Mucosa of rectum (tissue), 2 donors: ENCODE results near the gene ZNF484.
"Not testable (repeated sequence)": the region's sequence is repeated elsewhere in the genome, so short reads cannot be mapped to it uniquely, and the experiment has no call there.

Source experiments
- H3K27ac ChIP-seq, 2 donors: one replicate each; pipeline ENCODE4 v1.7.0; 2013; ENCODE audit warnings: inconsistent platforms in 2 of 2, low read depth in 2 of 2, low read length in 2 of 2
- H3K27me3 ChIP-seq, 2 donors: one replicate each; pipeline ENCODE4 v1.7.0; 2013; ENCODE audit warnings: low read length in 2 of 2; ENCODE audit not compliant: control insufficient read depth in 2 of 2, insufficient read depth in 2 of 2
- H3K36me3 ChIP-seq, 2 donors: one replicate each; pipeline ENCODE4 v1.7.0; 2013; ENCODE audit warnings: low read length in 2 of 2; ENCODE audit not compliant: control insufficient read depth in 2 of 2, insufficient read depth in 2 of 2
- H3K4me1 ChIP-seq, 2 donors: one replicate each; pipeline ENCODE4 v1.7.0; 2013; ENCODE audit warnings: low read length in 2 of 2, mild to moderate bottlenecking in 1 of 2; ENCODE audit not compliant: control insufficient read depth in 2 of 2, insufficient read depth in 2 of 2
- H3K4me3 ChIP-seq, 2 donors: one replicate each; pipeline ENCODE4 v1.7.0; 2013; ENCODE audit warnings: low read length in 2 of 2
- H3K9ac ChIP-seq, 2 donors: one replicate each; pipeline ENCODE4 v1.7.0; 2013; ENCODE audit warnings: low read length in 2 of 2, low read depth in 1 of 2, mild to moderate bottlenecking in 1 of 2
- H3K9me3 ChIP-seq, 2 donors: one replicate each; pipeline ENCODE4 v1.7.0; 2013; ENCODE audit warnings: low read length in 2 of 2; ENCODE audit not compliant: control insufficient read depth in 2 of 2
- donor health status: healthy.
- donor health status: Normal muscosa, but diverticular disease.

ZNF484 gene

GRCh38 chr9:92860867-92861266 is 17.0 kb downstream of the ZNF484 start:
- no peaks in the 10 kb centered on the region for H3K27me3 ChIP-seq
- H3K4me1 ChIP-seq: no peaks in the 10 kb centered on the region
- H3K4me3 ChIP-seq: no peak overlapping the region
- H3K36me3 ChIP-seq: peaks cover 10 to 12% of the 10 kb centered on the region in 2 donors
- H3K9ac ChIP-seq: no peak overlapping the region
- H3K27ac ChIP-seq: no peak overlapping the region
- H3K9me3 ChIP-seq: peaks cover 0 to 4% of the 10 kb centered on the region in 2 donors

GRCh38 chr9:92857236-92857635 is 20.6 kb downstream of the ZNF484 start:
- H3K27me3 ChIP-seq: no peaks in the 10 kb centered on the region
- no peak overlapping the region for H3K4me3 ChIP-seq
- peaks cover 0 to 4% of the 10 kb centered on the region in 2 donors for H3K9me3 ChIP-seq
- H3K4me1 ChIP-seq: no peaks in the 10 kb centered on the region
- H3K27ac ChIP-seq: no peak overlapping the region
- peaks cover 26 to 32% of the 10 kb centered on the region in 2 donors for H3K36me3 ChIP-seq
- H3K9ac ChIP-seq: no peak overlapping the region

- H3K27me3 ChIP-seq: no peaks in the 10 kb centered on the region
- no peaks in the 10 kb centered on the region for H3K9me3 ChIP-seq
- no peak overlapping the region for H3K4me3 ChIP-seq
- H3K27ac ChIP-seq: no peak overlapping the region
- peaks cover 29 to 37% of the 10 kb centered on the region in 2 donors for H3K36me3 ChIP-seq
- H3K9ac ChIP-seq: no peak overlapping the region
- H3K4me1 ChIP-seq: no peaks in the 10 kb centered on the region
These were observed 24.1 kb downstream of the ZNF484 start for GRCh38 chr9:92853716-92854115.

GRCh38 chr9:92850898-92851297 is 26.9 kb downstream of the ZNF484 start:
- Histone ChIP-seq H3K36me3 (peaks cover 42 to 53% of the 10 kb centered on the region in 2 donors), H3K9me3 (peaks cover 24 to 25% of the 10 kb centered on the region in 2 donors), H3K4me1 (no peaks in the 10 kb centered on the region)

GRCh38 chr9:92848740-92849139 is 29.1 kb downstream of the ZNF484 start:
- not testable (repeated sequence) for H3K27ac ChIP-seq, H3K9ac ChIP-seq, H3K4me3 ChIP-seq, H3K27me3 ChIP-seq, H3K4me1 ChIP-seq
- H3K9me3 ChIP-seq: peaks cover 29 to 34% of the 10 kb centered on the region in 2 donors
- H3K36me3 ChIP-seq: peaks cover 36 to 41% of the 10 kb centered on the region in 2 donors

More at GRCh38 chr9:92850898-92851297, 26.9 kb downstream of the ZNF484 start:
- Histone ChIP-seq H3K27ac (no peak overlapping the region), H3K9ac (no peak overlapping the region), H3K27me3 (no peaks in the 10 kb centered on the region), H3K4me3 (no peak overlapping the region)

- H3K36me3 ChIP-seq: peaks cover 27 to 31% of the 10 kb centered on the region in 2 donors
- no peaks in the 10 kb centered on the region for H3K27me3 ChIP-seq
- H3K4me3 ChIP-seq: no peak overlapping the region
- no peaks in the 10 kb centered on the region for H3K4me1 ChIP-seq
- H3K9me3 ChIP-seq: peaks cover 29 to 34% of the 10 kb centered on the region in 2 donors
- H3K9ac ChIP-seq: no peak overlapping the region
- no peak overlapping the region for H3K27ac ChIP-seq
These were observed 31.1 kb downstream of the ZNF484 start for GRCh38 chr9:92846662-92847145.

- H3K9ac ChIP-seq, H3K4me1 ChIP-seq, H3K4me3 ChIP-seq, H3K27ac ChIP-seq, H3K27me3 ChIP-seq, H3K36me3 ChIP-seq: not testable (repeated sequence)
- H3K9me3 ChIP-seq: peaks cover 10 to 19% of the 10 kb centered on the region in 2 donors
These were observed 39.4 kb downstream of the ZNF484 start for GRCh38 chr9:92838411-92838810.

DNA sequence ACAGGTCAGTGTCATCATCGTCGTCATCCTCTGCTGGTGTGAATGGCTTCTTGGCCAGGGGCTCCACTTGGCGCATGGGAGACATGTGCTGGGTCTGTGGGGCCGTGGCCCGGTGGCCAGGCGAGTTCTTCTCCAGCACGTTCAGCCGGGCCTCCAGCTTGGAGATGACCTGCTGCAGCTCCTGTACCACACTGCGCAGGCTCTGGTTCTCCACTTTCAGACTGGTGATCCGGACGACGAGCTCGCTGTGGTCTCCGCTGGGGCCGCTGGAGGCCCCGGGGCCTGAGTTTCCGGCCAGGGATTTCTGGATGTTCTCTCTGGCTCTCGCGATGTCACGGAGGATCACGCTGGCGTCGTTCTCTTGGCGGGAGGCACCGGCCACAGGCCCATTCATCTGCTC is 40.6 kb downstream of the ZNF484 start:
- Histone ChIP-seq H3K9me3 (peaks cover 10 to 19% of the 10 kb centered on the region in 2 donors), H3K27me3 (no peaks in the 10 kb centered on the region), H3K27ac (no peak overlapping the region), H3K4me3 (no peak overlapping the region), H3K36me3 (no peaks in the 10 kb centered on the region), H3K4me1 (no peaks in the 10 kb centered on the region), H3K9ac (no peak overlapping the region)

GRCh38 chr9:92829420-92829819 is 48.4 kb downstream of the ZNF484 start:
- H3K36me3 ChIP-seq: no peaks in the 10 kb centered on the region
- no peak overlapping the region for H3K9ac ChIP-seq

GRCh38 chr9:92825065-92825464 is 52.8 kb downstream of the ZNF484 start:
- H3K9ac ChIP-seq, H3K9me3 ChIP-seq, H3K4me1 ChIP-seq, H3K4me3 ChIP-seq, H3K27me3 ChIP-seq, H3K36me3 ChIP-seq, H3K27ac ChIP-seq: not testable (repeated sequence)

More at GRCh38 chr9:92829420-92829819, 48.4 kb downstream of the ZNF484 start:
- Histone ChIP-seq H3K9me3 (peaks cover 0 to 8% of the 10 kb centered on the region in 2 donors), H3K4me3 (no peak overlapping the region), H3K27me3 (no peaks in the 10 kb centered on the region), H3K27ac (no peak overlapping the region), H3K4me1 (no peaks in the 10 kb centered on the region)

GRCh38 chr9:92820964-92821363 is 56.9 kb downstream of the ZNF484 start:
- no peaks in the 10 kb centered on the region for H3K36me3 ChIP-seq
- no peak overlapping the region for H3K4me3 ChIP-seq
- no peaks in the 10 kb centered on the region for H3K9me3 ChIP-seq
- peaks cover 0 to 7% of the 10 kb centered on the region in 2 donors for H3K27me3 ChIP-seq
- no peaks in the 10 kb centered on the region for H3K4me1 ChIP-seq
- no peak overlapping the region for H3K27ac ChIP-seq
- H3K9ac ChIP-seq: no peak overlapping the region
